Measurements from ENCODE around the gene ZNF385C.

DNA sequence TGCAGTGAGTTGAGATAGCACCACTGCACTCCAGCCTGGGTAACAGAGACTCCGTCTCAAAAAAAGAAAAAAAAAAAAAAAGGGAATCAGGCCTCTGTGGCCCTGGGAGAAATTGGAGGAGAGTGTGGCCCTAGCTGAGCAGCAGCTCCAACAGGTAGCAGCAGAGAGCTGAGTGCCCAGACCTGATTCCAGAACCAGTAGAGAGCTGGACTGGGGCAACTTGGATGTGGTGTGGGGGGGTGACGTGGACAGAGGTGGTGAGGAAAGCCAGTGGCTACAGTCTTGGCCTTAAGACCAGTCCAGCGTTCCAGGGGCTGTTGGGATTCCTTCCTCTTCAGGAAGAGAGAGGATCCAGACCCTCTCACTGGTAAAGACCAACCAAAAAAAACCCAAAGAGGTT lies 26.0 kb upstream of the ZNF385C start:
- TF ChIP-seq POLR2A (IDR thresholded peaks at IDR 0.05), result no peak
- TF ChIP-seq, protein P1, sequence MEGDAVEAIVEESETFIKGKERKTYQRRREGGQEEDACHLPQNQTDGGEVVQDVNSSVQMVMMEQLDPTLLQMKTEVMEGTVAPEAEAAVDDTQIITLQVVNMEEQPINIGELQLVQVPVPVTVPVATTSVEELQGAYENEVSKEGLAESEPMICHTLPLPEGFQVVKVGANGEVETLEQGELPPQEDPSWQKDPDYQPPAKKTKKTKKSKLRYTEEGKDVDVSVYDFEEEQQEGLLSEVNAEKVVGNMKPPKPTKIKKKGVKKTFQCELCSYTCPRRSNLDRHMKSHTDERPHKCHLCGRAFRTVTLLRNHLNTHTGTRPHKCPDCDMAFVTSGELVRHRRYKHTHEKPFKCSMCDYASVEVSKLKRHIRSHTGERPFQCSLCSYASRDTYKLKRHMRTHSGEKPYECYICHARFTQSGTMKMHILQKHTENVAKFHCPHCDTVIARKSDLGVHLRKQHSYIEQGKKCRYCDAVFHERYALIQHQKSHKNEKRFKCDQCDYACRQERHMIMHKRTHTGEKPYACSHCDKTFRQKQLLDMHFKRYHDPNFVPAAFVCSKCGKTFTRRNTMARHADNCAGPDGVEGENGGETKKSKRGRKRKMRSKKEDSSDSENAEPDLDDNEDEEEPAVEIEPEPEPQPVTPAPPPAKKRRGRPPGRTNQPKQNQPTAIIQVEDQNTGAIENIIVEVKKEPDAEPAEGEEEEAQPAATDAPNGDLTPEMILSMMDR (IDR thresholded peaks at IDR 0.05 in 4 of 5, conservative IDR thresholded peaks at IDR 0.05 in 1 of 5), result no peak

Data from gastrocnemius medialis (tissue), 4 donors.